Activated gamma-delta T cell treated with anti-CD3 and anti-CD28 coated beads, Interleukin-2, amount 50 U/mL, for 16 hours (primary cell): ENCODE results near the gene LRRC51.
"Not testable (repeated sequence)": the region's sequence is repeated elsewhere in the genome, so short reads cannot be mapped to it uniquely, and the experiment has no call there.

Experiments
- DNase-seq: peaks from one replicate; pipeline ENCODE4 v3.0.0-alpha.2; 2020; ENCODE audit warnings: low read depth

LRRC51 gene

DNA sequence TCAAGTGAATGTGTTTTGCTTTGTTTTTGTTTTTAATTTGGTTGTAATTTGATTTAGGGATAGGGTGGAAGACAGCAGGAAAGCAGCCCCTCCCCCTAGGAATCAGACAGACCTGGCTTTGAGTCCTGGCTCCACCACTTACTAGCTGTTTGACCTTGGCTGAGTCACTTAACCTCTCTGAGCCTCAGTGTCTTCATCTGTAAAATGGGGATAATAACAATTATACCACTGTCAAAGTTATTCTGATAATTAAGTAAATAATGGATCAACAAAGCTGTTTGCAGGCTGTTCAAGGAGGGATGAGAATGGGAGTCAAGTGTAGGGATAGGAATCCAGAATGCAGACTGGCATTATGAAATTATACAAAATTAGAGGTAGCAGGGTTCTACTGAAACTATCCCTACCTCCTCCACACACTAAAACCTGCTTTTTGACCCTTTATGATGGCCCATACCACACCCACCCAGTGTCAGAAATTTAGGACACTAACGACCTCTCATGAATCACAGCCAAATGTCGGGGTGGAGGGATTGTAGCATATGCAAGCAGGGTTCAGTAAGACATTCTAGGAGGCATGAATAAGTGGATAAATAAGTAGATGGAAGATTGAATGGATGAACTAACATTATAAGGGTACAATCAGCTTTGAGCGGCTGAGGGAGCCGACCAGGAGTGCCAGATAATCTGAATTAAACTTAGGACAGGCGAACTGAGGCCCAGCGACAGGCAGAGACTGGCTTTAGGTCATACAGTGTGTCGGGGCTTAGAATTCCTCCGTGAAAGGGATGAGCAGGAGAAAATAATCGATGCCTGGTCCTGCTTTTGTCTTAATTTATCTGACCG is 30.9 kb downstream of the LRRC51 start:
- DNase-seq = no peak

DNA sequence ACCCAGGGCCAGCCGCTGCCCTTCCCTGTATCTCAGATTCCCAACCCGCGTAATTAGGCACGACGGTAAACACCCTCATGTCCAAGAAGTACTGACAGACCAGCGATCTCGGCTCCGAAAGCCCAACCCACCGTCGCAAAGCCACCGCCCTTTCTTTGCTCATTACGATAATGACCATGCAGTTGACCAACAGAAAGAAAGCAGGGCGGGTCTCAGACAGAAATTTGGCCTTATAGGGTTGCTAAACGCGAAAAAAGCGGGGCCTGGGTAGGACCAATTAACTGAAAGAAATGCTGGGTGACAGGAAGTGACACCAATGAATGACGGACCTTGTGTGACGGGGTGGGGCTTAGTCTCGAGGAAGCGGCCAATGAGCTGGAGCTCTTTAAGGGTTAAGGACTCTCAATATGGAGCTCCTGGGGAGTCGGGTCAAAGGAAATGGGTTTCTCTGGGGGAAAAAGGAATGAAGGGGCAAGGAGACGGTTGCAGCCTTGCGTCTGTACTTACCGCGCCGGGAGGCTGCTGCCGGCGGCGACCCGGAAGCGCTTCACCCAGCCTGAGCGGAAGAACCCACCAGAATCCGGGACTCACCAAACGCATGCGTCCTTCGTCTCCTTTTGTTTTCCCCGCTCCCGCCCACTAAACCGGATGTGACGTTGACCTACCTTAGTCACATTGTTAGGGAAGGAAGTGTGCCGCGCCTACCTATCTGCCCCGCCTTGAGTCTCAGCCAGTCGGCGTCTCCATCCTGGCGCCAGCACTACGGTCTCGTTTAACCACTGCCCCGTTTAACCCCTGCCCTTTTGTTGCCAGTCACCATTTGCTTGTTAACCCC is 31.7 kb downstream of the LRRC51 start, which contains the start of gene ANAPC15:
Gene ANAPC15 (minus strand): TSS at position 553 of the 835 bp plus-strand sequence. CDS start 1,419 bp downstream, outside the sequence.
- peak; percentile 98 for DNase-seq

DNA sequence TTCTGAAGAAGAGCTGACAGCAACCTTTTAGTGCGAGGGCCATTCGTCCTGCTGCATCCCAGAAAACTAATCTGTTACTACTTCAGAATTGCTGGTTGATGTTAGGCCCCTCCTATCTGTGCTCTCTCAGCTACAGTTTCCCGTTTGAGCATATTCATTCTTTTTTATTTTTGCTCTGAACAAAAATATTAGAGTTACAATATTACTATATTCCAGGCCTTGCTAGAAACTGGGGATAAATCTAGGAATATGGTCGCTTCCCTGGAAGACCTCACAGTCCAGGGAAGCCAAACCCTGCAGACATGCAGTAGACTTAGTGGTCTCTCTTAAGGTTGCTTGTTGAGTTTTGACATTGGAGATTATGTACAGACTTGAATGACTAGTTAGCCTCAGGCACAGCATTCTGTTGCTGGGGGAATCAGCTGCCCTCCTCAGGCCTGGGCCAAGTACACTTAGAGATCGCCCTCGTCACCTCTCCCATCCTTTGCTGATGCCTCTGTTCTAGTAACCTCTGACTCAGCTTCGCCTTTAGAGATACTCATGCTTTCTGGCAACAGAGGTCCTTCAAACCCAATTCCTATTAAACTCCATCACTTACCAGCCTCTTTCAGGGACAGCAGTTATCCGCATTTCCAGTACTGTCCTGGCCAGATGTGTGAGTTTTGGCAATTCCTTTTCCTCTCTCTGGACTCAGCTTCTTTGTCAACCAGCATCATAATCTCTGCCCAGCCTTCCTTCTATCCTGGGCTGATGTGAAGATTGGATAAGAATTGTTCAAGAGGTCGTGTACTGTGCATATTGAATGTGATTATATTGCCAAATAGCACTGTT is 32.5 kb downstream of the LRRC51 start:
- no peak for DNase-seq

DNA sequence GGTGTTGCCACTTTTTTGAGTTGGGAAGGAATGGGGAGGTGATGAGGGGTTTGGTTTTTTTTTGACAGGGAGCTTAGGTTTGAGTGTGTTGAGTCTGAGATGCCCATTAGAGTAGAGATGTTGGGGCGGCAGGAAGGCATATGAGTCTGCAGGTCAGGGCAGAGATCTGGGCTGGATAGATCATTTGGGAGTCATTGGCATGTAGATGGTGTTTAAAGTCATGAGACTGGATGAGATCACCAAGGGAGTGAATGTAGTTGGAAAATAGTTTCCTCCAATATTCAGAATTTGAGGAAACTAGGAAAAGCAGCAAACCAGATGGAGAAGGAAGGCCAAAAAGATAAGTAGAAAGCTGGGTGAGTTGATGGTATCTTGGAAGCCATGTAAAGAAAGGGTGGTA is 33.9 kb downstream of the LRRC51 start:
- DNase-seq = no peak

DNA sequence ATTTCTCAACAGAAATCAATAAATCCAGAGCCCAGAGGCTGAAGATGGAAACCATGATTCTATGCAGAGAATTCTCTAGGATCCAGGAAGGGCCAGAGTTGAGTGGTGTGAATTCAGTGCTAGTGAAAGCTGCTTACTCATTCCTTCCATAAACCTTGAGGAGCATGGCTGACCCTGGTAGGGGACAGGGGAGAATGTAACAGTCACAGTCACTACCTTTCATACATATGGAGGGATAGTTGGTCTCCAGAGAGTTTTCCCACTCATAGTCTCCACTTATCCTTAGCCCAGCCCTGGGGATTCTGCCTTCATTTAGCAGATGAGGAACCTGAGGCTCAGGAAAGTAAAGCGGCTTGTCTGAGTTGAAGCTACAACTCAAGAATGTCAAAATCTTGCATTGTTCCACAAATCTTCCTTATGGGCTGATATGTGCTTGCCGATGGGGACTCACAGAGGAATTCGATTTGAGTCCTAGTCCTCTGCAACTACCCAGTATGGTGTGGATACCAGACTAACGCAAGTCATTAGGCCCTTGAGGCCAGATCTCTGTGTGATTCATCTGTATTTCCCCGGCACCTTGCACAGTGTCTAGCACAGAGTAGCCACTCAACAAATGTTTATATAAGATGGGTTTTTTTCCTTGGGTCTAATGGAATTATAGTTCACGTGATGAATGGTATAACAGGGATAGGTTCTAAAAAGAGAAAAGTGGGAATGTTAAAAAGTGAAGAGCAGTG is 35.5 kb downstream of the LRRC51 start:
- DNase-seq = no peak

DNA sequence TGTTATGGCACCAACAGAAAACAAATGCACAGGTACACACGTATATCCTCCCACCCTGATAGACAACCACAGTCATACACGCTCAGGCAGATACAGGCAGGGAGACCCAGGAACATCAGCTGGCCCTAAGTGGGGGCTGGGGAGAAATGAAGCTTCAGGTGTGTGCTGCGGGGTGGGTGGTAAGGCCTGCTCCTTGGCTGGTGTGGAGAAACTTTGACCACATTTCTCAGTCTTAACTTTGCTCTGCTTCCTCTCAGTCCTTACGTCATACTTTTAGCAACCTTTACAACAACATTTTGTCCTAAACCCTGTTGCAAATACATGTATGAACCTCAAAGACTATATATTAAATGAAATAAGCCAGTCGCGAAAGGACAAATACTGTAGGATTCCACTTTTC is 38.5 kb downstream of the LRRC51 start:
- DNase-seq = no peak

DNA sequence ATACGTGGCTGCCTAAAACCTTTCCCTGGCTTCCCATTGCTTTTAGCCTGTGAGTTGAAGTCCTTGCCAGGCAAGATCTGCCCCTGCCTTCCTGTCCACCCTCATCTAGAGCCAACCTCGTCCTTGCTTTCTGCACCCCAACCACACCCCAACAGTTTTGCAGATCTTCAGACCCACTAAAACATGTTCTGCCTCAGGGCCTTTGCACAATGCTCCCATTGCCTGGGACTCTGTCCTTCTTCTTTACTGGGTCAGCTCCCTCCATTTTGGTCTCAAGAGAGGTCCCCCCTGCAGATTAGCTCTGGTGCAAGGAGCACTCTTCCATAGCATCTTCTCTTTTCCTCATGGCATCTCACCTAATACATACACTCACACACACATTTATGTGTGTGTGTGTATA is 40.3 kb downstream of the LRRC51 start:
- no peak for DNase-seq

DNA sequence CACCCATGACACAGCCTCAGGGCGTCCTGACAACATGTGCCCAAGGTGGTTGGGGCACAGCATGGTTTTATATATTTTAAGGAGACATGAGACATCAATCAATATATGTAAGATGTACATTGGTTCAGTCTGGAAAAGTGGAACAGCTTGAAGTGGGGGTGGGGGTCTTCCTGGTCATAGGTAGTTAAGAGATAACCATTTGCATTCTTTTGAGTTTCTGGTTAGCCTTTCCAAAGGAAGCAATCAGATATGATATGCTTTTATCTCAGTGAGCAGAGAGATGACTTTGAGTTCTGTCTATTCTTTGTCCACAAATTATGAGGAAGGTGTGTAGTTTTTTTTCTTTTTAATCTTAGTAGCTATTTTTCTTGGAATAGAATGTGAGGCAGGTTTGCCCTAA is 42.0 kb downstream of the LRRC51 start:
- no peak for DNase-seq

DNA sequence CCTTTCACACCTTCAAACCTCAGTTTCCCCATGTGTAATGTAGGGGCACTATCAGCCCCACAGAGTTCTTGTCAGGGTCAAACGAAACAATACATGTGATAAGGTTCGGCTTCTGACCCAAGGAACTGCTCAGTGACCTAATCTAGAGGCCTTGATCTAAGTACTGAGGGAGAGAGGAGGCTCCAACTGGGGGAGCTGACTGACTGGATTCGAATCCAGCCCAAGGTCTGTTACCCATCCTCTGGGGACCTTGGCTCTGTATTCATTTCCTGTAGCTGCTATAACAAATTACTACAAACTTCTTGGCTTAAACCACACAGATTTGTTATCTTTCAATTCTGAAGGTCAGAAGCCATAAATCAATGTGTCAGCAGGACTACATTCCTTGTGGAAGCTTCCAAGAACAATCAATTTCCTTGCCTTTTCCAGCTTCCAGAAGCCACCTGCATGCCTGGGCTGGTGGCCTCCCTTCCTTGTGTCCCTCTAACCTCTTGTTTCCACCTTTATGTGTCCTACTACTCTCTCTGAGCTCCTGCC is 42.5 kb downstream of the LRRC51 start:
- no peak for DNase-seq

DNA sequence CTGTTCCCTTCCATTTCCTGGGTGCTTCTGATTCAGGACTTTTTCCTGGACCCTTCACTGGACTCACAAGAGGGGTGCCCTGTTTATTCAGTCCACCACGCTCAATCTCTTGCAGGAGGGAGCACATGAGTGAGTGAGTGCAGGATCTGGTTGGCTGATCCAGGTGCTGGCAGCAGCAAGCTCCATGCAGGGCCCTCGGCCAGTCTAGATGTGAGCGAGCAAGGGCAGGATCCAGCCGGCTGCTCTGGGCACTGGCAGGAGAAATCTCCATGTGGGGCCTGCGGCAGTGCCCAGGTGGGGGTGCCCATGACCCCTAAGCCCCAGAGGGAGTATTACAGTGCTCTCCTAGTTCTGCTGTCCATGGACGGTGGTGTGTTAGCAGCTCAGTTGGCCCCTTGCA is 43.4 kb downstream of the LRRC51 start:
- DNase-seq = no peak

DNA sequence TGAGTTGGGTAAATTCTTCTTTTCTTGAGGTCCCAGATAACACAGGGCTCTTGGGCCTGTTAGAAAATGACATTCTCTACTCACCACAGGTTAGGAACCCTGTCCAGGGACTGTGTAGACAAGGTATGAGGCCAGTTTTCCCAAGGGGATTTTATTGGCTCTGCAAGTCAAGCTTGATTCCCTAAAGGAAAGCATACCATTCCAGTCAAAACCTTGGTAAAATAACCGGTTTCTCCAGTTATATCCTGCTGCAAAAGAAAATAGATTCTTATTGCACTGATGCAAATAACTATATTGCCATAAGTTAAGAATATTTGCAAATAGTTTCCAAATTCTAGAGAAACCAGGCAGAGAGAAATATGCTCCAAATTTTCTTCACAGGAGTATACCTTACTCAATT is 45.3 kb downstream of the LRRC51 start:
- no peak for DNase-seq

DNA sequence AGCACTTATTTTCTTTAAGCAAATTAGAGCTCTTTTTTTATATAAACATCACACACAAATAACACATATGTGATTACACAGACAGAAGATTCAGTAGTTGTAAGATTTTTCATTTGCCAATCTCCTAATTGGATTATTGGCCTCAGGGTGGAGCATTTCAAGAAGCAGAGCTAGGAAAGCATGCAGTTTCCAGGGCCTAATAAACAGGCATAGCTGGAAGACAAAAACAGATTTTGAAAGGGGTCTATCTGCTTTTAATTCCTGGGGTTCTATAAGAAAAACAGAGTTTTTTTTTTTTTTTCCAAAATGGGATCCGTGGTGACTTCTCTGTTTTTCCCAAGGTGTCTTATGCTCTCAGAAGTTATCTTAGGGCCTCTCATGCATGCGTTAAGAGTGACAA is 47.3 kb downstream of the LRRC51 start:
- DNase-seq = no peak

DNA sequence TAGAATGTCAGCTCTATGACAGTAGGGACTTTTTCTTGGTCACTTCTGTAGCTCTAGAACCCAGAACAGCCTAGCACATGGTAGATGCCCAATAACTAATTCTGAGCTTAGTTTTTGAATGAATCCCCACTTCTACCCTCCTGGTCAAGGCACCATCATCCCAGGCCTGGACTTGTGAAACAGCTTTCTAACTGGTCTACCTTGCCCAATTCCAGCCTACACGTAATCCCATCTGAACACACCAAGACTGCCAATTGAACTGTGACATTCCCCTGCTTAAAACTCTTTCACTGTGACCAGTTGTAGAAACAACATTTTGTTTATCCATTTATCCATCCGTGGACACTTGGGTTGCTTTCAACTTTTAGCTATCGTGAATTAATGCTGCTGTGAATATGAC is 48.7 kb downstream of the LRRC51 start:
- DNase-seq = no peak

DNA sequence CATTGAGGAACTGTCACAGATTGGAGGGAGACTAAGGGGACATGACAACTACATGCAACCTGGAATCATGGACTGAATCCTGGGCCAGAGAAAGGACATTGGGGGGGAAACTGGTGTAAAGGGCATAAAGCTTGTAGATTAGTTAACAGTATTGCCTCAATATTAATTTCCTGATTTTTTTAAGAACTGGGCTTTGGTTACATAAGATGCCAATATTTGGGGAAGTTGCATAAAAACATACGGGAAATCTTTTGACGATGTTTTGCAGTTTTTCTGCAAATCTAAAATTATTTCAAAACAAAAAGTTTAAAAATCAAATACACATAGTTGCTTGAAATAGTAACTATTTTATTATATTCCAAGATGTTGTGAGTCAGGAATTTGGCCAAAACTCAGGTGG is 52.0 kb downstream of the LRRC51 start:
- DNase-seq = no peak

DNA sequence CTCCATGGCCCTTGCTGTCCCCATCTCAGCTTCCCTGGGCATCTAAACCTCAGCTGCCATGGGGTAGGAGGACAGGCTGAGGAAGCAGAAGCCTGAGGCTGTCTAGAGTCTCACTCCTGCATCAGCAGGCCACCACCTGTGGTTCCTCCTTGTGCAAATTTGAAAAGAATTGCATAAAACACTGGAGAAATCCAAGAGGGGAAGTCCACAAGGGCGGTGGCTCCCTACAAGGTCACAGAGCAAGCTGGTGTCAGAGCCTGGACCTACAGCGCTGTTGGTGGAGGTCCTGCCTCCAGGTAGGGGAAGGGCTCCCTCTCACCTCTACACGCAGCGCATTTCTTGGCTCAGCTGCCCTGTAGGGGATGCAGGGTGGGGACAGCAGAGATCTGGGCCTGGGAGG is 54.8 kb downstream of the LRRC51 start, which contains the start of gene FOLR3:
Gene FOLR3 (plus strand): TSS at position 253 of the 400 bp plus-strand sequence. CDS start 228 bp downstream, outside the sequence.
- DNase-seq = not testable (repeated sequence)

DNA sequence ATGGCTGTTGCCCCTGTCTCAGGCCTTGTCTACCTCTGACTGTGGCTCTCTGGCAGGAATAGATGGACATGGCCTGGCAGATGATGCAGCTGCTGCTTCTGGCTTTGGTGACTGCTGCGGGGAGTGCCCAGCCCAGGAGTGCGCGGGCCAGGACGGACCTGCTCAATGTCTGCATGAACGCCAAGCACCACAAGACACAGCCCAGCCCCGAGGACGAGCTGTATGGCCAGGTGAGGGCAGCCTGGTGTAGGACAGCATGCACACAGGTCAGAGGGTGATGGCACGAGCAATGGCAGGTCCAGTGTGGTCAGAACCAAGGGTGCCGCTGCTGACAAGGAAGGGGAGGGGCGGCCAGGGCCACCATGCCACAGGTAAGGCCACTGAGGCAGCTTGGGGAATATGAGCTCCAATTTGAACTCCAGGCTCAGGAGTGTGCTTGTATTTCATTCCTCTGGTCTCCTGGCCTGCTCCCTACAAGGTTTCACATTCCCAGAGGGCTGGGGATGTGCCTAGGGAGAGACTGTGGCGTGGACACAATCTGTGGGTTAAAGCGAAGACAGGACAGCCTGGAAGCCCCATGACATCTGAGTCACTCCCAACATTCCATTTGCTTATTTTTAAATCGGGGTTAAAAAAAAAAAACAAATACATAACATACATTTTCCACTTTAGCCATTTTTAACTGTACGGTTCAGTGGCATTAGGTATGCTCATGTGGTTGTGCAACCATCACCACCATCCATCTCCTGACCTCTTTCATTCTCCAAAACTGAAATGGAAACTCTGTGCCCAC is 55.4 kb downstream of the LRRC51 start:
- no peak for DNase-seq

DNA sequence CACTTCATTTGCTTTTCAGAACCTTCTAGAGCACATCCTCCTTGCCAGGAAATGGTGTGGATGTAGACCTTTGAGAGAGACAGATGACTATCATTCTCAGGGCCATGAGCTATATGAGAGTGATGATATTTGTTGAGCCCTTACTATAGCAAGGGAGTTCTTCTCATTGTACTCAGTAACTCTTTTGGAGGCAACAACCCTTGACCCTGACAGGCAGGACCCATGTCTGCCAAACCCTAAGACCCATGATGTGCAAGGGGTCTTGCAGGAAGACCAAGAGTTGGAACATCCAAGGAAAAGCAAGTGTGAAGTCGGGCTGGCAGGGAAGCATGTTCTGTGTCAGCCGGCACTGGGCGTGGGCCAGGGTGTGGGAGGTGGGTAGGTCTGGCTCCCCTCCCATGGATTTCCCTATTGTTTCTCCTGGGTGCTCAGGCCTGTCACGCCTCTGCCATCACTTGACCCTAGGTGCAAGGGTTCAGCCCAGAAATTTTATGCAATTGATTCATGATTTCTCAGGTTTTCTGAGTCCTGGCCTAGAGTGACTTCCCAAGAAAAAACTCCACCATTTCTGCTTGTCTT is 56.1 kb downstream of the LRRC51 start:
- no peak for DNase-seq

DNA sequence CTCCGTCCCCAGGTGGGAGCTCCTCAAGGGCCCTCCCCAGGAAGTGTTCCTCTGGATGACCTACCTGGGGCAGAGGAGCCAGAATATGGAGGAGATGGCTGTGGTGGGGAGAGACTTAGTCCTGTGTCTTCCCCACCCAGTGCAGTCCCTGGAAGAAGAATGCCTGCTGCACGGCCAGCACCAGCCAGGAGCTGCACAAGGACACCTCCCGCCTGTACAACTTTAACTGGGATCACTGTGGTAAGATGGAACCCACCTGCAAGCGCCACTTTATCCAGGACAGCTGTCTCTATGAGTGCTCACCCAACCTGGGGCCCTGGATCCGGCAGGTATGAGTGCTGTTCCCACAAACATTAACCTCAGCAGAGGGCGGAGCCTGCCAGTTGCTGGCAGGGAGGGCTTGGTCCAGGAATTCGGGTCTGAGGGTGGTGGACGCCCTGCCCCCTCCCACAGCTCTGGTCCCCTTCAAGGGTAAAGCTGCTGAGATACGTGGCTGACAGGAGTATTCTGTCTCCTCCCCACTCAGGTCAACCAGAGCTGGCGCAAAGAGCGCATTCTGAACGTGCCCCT is 58.3 kb downstream of the LRRC51 start:
- DNase-seq = no peak

DNA sequence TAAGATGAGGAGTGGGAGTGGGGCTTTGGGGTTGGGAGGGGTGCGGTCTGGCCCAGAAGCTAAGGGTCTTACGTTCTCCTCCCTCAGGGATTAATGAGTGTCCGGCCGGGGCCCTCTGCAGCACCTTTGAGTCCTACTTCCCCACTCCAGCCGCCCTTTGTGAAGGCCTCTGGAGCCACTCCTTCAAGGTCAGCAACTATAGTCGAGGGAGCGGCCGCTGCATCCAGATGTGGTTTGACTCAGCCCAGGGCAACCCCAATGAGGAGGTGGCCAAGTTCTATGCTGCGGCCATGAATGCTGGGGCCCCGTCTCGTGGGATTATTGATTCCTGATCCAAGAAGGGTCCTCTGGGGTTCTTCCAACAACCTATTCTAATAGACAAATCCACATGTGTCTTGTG is 58.9 kb downstream of the LRRC51 start:
- no peak for DNase-seq

DNA sequence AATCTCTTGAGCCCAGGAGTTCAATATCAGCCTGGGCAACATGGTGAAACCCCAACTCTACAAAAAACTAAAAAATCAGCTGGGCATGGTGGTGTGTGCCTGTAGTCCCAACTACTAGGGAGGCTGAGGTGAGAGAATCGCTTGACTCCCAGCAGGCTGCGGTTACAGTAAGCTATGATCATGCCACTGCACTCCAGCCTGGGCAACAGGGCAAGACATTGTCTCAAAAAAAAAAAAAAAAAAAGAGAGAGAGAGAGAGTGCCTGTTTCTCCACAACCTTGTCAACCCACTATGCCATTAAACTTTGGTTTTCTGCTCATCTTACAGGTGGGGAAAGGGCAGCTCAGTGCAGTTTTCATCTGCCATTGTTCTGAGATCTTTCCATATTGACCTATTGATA is 60.0 kb downstream of the LRRC51 start:
- no peak for DNase-seq
